WI38 (cell line): ENCODE data around the gene DAPL1.

Experiments
- H3K4me3 ChIP-seq: 2 replicates; pipeline ENCODE4 v1.5.1; 2011; ENCODE audit warnings: low read depth, mild to moderate bottlenecking, control low read depth, low read length
- TF ChIP-seq, protein P1 (sequence below): IDR thresholded peaks from 2 replicates; pipeline ENCODE4 v1.5.1; 2012; ENCODE audit warnings: low read depth, mild to moderate bottlenecking, control low read depth, low read length

The DAPL1 gene

DNA sequence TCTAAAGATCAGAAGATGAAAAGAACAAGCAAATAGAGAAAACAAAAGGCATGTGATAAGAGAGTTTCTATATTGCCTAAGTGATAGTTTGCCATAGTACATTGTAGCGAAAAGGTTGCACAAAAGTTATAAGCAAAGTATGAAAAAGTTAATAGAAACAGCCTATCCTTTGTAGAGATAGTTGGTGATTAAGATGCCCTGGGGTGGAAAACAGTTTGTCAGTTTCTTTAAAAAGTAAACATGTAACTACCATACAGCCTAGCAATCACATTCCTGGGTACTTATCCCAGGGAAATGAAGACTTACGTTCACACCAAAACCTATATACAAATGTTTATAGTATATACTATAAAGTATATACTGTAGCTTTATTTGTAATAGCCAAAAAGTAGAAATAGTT is 16.9 kb upstream of the DAPL1 start:
- TF ChIP-seq, protein P1, sequence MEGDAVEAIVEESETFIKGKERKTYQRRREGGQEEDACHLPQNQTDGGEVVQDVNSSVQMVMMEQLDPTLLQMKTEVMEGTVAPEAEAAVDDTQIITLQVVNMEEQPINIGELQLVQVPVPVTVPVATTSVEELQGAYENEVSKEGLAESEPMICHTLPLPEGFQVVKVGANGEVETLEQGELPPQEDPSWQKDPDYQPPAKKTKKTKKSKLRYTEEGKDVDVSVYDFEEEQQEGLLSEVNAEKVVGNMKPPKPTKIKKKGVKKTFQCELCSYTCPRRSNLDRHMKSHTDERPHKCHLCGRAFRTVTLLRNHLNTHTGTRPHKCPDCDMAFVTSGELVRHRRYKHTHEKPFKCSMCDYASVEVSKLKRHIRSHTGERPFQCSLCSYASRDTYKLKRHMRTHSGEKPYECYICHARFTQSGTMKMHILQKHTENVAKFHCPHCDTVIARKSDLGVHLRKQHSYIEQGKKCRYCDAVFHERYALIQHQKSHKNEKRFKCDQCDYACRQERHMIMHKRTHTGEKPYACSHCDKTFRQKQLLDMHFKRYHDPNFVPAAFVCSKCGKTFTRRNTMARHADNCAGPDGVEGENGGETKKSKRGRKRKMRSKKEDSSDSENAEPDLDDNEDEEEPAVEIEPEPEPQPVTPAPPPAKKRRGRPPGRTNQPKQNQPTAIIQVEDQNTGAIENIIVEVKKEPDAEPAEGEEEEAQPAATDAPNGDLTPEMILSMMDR: no peak
- no peak overlapping the region for H3K4me3 ChIP-seq

DNA sequence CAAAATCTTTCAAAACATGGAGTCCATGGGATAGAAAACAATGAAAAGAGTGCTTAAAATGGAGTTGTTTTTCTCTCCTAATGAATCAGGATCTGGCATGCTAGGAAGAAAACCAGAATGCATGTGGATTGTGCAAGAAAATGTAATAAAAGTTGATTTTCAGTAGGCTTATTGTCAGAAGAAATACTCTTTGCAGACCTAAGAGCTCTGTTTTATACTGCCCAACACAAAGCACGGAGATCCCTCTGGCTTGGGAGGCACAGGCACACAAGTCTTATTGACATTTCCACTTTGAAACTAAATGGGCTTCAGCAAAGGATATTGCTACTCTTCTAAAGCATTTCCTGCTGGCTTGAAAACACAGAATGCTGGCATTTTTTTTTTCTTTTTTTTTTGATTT is 15.5 kb upstream of the DAPL1 start:
- H3K4me3 ChIP-seq: no peak overlapping the region
- TF ChIP-seq, protein P1: no peak

DNA sequence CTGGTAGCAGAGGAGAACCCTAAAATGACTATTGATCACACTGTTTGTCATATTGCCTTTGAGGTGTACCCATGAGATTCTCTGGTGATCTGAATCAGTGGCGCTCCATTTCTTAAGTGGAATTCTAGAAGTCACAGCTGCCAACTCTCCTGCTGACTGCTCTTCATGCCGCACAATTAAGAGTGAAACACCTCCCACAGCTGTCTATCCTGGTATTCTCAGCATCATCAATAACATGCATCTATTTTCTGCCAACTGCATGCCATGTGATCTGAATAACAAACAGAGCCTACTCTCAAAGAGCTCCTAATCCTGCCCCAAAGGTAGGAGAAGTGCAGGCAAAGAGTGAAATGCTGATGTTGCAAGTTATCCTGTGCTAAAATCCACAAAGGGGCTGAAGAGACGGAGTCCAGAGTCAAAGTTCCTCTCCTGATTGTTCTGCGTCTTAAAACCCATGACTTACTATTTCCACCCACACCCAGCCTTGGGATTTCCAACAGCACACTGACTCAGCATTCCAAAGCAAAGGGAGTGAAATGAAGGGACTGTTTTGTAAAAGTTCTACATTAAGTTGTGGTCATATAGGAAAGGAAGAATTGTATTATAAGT is 13.7 kb upstream of the DAPL1 start:
- H3K4me3 ChIP-seq: no peak overlapping the region
- TF ChIP-seq, protein P1: no peak

DNA sequence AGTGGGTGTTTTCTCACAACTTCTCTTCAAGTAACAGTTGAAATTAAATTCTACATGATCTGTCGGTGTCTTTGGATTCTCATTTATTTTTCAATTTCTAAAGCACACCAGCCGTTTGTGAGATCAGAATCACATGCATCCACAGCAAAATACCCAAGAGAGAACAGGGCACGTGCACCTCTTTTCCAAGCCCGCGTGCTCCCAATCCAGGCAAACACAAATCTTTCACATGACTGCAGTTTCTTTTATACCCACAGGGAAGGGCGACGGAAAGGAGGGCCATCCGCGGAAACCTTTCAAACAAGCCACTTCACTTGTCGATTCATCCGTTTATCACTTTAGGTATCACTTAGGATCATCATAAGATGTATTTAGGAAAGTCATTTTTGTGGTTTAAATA is 13.0 kb upstream of the DAPL1 start:
- TF ChIP-seq, protein P1: no peak
- H3K4me3 ChIP-seq: no peak overlapping the region

DNA sequence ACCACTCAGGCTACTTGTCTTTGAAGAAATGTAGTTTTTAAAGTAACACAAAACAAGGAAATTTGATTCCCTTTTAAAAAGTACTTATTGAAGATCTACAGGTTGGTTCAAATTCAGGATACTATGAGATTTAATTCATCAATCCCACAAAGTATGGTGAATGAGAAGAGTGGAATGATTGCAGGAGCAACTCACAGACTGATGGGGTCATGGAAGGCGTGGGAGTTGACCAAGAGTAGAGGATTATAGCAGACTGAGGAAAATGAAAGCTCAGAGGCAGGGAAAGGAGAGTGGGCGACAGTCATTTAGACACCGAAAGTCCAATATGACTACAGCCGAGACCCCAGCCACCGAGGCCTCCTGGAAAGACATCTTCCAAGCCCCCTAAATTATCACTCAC is 12.5 kb upstream of the DAPL1 start:
- no peak overlapping the region for H3K4me3 ChIP-seq

DNA sequence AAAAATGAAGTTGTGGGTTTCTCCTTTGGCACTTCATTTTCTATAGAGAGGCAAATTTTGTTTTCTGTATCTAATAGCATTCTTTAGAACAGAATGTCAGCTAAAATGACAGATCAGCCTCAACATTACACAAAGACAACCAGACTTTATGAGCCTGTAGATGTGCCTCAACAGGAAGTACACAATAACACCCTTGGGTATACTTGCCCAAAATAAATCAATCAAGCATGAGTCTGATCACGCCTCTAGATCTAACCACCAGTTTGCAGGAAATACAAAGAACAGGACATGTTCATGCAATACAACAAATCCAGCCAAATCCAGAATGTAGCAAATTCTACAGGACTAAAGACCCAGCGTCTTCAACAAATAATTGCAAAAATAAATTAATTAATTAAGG is 11.2 kb upstream of the DAPL1 start:
- no peak overlapping the region for H3K4me3 ChIP-seq

More for the DNA sequence above, 12.5 kb upstream of the DAPL1 start:
- TF ChIP-seq, protein P1: no peak

DNA sequence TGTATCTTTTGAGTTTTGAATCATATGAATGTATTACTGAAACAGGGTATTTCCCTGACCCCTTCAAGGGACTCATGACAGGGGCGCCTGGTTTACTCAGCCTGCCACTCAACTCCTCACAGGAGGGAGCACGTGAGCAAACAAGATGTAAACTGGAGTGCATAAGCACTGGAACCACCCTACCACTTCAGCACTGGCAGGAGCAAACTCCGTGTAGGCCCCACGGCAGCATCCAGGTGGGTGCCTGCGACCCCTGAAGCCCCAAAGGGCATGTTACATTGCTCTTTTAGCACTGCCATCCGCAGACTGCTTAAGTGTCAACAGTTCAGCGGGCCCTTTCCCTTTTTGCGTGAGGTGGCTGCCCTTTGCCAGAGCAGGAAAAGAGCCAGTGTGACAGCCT is 8.2 kb upstream of the DAPL1 start:
- TF ChIP-seq, protein P1: no peak
- H3K4me3 ChIP-seq: no peak overlapping the region

More for the DNA sequence above, 11.2 kb upstream of the DAPL1 start:
- TF ChIP-seq, protein P1: no peak
